Activated naive CD8-positive, alpha-beta T cell treated with anti-CD3 and anti-CD28 coated beads, Interleukin-2, amount 50 U/mL, for 24 hours (primary cell): ENCODE measurements around the gene LILRB2.
"Not testable (repeated sequence)": the region's sequence is repeated elsewhere in the genome, so short reads cannot be mapped to it uniquely, and the experiment has no call there.

Experiments used
- ATAC-seq: fragments of 150-1000 bp; cut with Tn5 transposase; one replicate; pipeline ENCODE4 v1.10.0; 2021
- DNase-seq: peaks from one replicate; pipeline ENCODE4 v3.0.0; 2021
- H3K27ac Mint-ChIP-seq: one replicate; pipeline ENCODE4 v1.8.0; 2021; ENCODE audit warnings: mild to moderate bottlenecking, mixed read lengths
- H3K27me3 Mint-ChIP-seq: one replicate; pipeline ENCODE4 v1.8.0; 2021; ENCODE audit warnings: mixed read lengths
- H3K36me3 Mint-ChIP-seq: one replicate; pipeline ENCODE4 v1.8.0; 2021; ENCODE audit warnings: low read depth, mixed read lengths
- H3K4me1 Mint-ChIP-seq: one replicate; pipeline ENCODE4 v1.8.0; 2021; ENCODE audit warnings: mixed read lengths
- H3K4me3 Mint-ChIP-seq: one replicate; pipeline ENCODE4 v1.8.0; 2021; ENCODE audit warnings: mild to moderate bottlenecking, moderate library complexity, mixed read lengths
- H3K9me3 Mint-ChIP-seq: one replicate; pipeline ENCODE4 v1.8.0; 2021; ENCODE audit warnings: mixed read lengths

Gene LILRB2

DNA sequence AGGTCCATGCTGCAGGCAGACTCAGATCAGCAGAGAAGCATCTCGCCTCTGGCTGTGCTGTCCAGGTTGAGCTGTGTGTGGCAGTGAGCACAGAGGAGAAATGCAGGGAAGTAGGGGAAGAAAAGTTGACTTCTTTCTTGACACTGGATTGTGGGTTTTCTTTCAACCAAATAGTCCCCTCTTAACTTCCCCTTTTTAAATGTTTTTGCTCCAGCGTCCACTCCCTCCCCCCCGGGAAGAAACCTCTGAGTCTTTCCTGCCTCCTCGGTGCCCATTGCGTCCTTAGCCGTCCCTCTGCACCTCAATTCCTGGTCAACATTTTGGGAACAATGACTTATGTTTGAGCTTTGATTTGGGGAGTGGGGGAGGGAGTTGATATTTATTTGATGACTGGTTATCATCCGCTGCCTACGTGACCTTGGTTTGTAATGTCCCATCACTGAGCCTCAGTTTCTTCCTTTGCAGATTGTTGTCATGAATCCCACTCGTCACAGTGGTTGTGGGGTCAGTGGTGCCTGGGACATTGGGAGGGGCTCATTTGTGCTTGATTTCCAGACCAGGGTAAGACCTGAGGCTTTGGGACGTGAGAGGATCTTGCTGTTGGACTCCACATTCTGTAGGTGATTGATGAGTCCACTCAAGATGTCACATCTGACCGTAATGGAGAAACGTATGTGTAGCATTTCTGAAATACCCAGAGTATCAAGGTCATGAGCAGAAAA lies at the start of gene LILRB2:
Gene LILRB2, minus strand, starts transcription at position 104 of the 722 bp plus-strand sequence. CDS start 614 bp downstream, outside the sequence.
- no peak for DNase-seq
- no peak for ATAC-seq
- H3K9me3 Mint-ChIP-seq: no peaks in the 10 kb centered on the region
- peaks cover 29% of the 10 kb centered on the region for H3K27me3 Mint-ChIP-seq
- H3K4me1 Mint-ChIP-seq: peaks cover 19% of the 10 kb centered on the region
- no peak within 1 kb of the TSS for H3K27ac Mint-ChIP-seq
- H3K36me3 Mint-ChIP-seq: no peaks in the 10 kb centered on the region
- H3K4me3 Mint-ChIP-seq: peak within 1 kb of the TSS; percentile 14

DNA sequence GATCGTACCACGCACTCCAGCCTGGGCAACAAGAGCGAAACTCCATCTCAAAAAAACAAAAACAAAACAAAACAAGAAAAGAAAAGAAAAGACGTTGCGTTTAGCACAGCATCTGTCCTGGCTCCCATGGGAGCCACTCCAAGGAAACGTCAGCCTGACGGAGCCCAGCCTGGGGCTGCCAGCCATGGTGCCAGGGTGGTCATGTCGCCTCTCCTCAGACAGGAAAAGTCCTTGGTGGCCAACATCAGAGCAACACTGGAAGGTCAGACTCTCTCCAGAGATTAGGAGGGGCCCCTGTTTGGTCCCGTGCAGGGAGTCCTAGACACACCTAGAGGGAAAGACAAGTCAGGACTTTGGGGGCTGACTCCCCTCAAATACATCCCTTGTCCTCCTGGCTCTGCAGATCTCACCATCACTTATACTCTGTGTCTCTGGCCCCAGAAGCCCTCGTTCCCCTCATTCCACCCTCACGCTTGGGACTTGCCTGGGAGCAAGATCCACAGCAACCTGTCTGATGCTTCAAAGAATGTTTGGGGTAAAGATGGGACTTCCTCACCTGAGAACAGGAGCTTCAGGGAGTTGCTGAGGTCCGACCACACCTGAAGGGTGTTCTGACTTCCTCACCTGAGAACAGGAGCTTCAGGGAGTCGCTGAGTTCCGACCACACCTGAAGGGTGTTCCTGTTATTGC lies 48.7 kb upstream of the LILRB2 start:
- Mint-ChIP-seq H3K27me3 (peaks cover 4% of the 10 kb centered on the region), H3K9me3 (peaks cover 10% of the 10 kb centered on the region), H3K4me3 (no peak overlapping the region), H3K36me3 (no peaks in the 10 kb centered on the region), H3K4me1 (peaks cover 30% of the 10 kb centered on the region), H3K27ac (no peak overlapping the region)
- ATAC-seq (no peak), DNase-seq (no peak)

DNA sequence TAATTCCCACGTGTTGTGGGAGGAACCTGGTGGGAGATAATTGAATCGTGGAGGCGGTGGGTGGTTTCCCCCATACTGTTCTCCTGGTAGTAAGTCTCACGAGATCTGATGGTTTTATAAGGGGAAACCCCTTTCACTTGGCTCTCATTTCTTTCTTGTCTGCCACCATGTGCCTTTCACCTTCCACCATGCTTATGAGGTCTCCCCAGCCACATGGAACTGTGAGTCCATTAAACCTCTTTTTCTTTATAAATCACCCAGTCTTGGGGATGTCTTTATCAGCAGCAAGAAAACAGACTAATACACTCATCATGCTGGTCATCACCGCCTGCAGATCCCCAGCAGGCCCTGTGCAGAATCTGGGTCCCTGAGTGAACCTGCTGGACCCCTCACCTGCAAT lies 47.9 kb upstream of the LILRB2 start:
- not testable (repeated sequence) for DNase-seq, H3K27me3 Mint-ChIP-seq, ATAC-seq, H3K36me3 Mint-ChIP-seq, H3K4me3 Mint-ChIP-seq, H3K27ac Mint-ChIP-seq
- H3K9me3 Mint-ChIP-seq: peaks cover 10% of the 10 kb centered on the region
- peaks cover 30% of the 10 kb centered on the region for H3K4me1 Mint-ChIP-seq

DNA sequence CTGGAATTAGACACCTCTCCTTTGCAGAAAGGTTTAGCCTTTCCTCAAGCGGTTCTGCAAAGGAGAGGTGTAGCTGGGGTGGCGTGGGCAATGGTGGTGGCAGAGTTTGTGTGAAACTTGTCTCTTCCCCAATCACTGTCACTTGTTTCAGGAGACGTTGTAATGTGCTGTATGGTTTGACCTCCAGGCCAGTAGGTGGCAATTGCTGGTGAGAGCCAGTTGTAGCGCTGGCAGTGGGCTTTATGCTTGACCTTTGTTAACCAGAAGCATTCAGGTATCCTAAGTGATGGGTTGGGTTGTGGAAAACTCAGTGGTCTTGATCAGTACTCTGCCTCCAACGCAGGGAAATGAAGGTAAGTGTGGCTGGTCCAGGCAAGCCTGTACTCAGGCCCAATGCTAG lies 44.7 kb upstream of the LILRB2 start:
- H3K4me3 Mint-ChIP-seq: no peak overlapping the region
- H3K9me3 Mint-ChIP-seq: peaks cover 10% of the 10 kb centered on the region
- no peaks in the 10 kb centered on the region for H3K36me3 Mint-ChIP-seq
- peaks cover 6% of the 10 kb centered on the region for H3K27me3 Mint-ChIP-seq
- H3K27ac Mint-ChIP-seq: no peak overlapping the region
- H3K4me1 Mint-ChIP-seq: peaks cover 30% of the 10 kb centered on the region
- DNase-seq: no peak
- ATAC-seq: no peak

DNA sequence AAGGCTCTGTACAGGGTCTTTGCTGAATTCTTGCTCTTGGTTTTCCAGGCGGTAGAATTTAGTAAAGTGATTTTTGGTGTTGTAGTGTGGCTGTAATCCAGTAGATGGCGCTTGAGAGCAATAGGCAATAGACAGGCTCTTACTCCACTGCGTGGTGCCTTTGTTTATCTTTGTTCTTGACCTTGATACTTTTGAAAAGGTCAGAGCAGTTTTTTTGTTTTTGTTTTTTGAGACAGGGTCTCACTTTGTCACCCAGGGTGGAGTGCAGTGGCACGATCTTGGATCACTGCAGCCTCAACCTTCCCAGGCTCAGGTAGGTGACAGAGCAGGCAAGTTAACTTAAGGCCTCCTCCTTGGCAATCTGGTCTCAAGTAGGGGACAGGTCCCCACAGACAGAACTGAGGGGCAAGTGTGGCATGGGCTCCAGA lies 44.3 kb upstream of the LILRB2 start:
- Mint-ChIP-seq H3K4me1 (peaks cover 30% of the 10 kb centered on the region), H3K4me3 (no peak overlapping the region), H3K27ac (no peak overlapping the region), H3K36me3 (no peaks in the 10 kb centered on the region), H3K9me3 (peaks cover 10% of the 10 kb centered on the region), H3K27me3 (peaks cover 6% of the 10 kb centered on the region)
- DNase-seq (peak; percentile 45), ATAC-seq (peak; percentile 52)

DNA sequence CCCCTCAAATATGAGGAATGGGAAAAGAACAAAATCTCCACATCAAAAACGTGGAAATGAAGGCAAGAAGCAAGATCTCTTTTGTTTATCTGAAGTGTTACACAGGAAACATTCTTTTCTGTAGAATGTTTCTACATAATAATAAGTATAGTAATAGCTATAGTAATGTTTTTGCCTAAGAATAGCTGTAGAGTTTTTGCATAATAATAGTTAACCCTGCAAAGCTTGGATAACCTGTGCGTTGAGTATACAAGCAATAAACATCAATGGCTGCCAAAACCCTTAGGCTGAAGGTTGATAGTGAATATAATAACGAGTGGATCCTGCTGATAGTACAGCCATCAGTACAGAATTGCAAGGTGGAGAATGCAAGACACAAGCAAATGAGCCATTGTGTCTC lies 43.2 kb upstream of the LILRB2 start:
- Mint-ChIP-seq H3K36me3 (no peaks in the 10 kb centered on the region), H3K27ac (no peak overlapping the region), H3K9me3 (peaks cover 10% of the 10 kb centered on the region), H3K27me3 (peaks cover 6% of the 10 kb centered on the region), H3K4me1 (peaks cover 28% of the 10 kb centered on the region), H3K4me3 (no peak overlapping the region)
- no peak for DNase-seq
- ATAC-seq: no peak

DNA sequence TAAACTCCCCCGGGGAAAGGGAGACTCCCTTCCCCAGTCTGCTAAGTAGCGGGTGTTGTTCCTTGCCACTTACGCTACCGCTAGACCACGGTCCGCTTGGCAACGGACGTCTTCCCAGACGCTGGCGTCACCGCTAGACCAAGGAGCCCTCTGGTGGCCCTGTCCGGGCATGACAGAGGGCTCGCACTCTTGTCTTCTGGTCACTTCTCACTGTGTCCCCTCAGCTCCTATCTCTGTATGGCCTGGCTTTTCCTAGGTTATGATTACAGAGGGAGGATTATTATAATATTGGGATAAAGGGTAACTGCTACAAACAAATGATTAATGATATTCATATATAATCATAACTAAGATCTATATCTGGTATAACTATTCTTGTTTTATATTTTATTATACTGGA lies 42.0 kb upstream of the LILRB2 start:
- not testable (repeated sequence) for H3K4me3 Mint-ChIP-seq, H3K27ac Mint-ChIP-seq, H3K9me3 Mint-ChIP-seq, H3K36me3 Mint-ChIP-seq, ATAC-seq, DNase-seq, H3K27me3 Mint-ChIP-seq
- H3K4me1 Mint-ChIP-seq: peaks cover 19% of the 10 kb centered on the region

DNA sequence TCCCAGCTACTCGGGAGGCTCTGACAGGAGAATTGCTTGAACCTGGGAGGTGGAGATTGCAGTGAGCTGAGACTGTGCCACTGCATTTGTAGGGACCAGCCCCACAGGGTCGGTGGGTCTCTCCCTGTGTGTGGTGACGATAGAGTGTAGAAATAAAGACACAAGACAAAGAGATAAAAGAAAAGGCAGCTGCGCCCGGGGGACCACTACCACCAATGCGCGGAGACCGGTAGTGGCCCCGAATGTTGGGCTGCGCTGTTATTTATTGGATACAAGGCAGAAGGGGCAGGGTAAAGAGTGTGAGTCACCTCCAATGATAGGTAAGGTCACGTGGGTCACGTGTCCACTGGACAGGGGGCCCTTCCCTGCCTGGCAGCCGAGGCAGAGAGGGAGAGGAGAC lies 41.4 kb upstream of the LILRB2 start:
- not testable (repeated sequence) for H3K9me3 Mint-ChIP-seq, DNase-seq, H3K36me3 Mint-ChIP-seq, H3K27ac Mint-ChIP-seq, ATAC-seq, H3K4me3 Mint-ChIP-seq, H3K27me3 Mint-ChIP-seq
- peaks cover 16% of the 10 kb centered on the region for H3K4me1 Mint-ChIP-seq

DNA sequence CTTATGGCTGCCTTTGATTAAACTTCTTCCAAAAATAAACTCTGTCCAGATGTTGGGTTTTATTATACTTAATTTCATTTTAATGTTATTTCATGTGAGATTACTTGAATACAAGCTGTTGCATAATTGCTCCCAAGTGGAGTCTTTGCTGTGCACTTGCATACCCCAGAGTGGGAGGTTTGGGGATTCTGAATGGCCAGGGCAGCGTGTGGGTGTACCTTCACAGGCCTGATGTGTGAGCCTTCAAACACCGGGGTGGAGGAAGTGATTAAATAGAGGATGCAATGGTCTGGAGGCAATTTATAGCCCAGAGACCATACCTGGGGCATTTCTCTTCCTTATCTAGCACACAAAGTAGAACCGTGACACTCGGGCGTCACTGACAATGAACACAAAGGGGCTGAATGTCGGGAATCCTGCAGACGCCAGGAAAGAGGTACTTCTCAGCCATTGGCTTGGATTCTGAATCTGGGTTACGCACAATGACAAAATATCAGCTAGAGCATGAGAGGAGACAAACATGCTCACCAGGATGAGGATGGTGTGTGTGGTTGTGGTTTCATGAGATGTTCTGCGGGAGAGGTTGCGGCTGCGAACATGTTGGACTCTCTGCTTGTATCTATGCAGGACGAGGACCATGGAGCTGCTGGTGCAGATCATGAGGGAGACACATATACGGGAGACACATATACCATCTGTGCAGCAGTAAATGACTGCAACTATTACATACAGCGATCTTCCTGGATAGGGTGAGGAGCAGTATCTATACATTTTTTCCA lies 39.2 kb upstream of the LILRB2 start:
- H3K4me3 Mint-ChIP-seq: no peak overlapping the region
- DNase-seq: no peak
- H3K9me3 Mint-ChIP-seq: no peaks in the 10 kb centered on the region
- ATAC-seq: no peak
- H3K36me3 Mint-ChIP-seq: no peaks in the 10 kb centered on the region
- H3K4me1 Mint-ChIP-seq: peaks cover 2% of the 10 kb centered on the region
- H3K27ac Mint-ChIP-seq: no peak overlapping the region
- H3K27me3 Mint-ChIP-seq: peaks cover 9% of the 10 kb centered on the region

DNA sequence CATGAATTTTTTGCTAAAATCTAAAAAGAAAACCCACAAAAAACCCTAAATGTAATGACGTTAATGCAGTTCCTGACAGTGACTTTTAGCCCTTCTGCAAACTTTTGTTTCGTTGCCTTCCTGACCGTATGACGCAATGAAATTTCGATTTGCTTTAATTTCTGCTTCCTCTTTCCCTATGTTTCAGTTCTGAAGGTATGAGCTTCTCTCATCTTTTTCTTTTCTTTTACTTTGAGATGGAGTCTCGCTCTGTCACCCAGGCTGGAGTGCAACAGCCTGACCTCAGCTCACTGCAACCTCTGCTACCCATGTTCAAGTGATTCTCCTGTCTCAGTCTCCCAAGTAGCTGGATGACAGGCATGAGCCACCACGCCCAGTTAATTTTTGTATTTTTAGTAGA lies 38.1 kb upstream of the LILRB2 start:
- DNase-seq: no peak
- Mint-ChIP-seq H3K9me3 (no peaks in the 10 kb centered on the region), H3K27me3 (peaks cover 4% of the 10 kb centered on the region), H3K4me1 (no peaks in the 10 kb centered on the region), H3K36me3 (no peaks in the 10 kb centered on the region), H3K27ac (no peak overlapping the region), H3K4me3 (no peak overlapping the region)
- no peak for ATAC-seq

DNA sequence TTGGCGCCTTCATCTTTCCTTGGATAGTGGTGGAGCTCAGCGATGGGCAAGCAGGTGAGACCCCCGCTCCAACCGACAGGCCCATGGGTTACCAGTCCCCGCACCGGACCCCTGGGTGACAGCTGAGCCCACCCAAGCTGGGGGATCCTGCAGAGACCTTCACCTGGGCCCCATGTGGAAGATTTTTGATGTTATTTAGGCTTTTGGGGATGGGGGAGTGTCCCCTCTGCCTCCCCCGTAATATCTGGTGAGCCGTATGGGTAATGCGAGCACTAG lies 37.0 kb upstream of the LILRB2 start:
- ATAC-seq (no peak), DNase-seq (no peak)
- Mint-ChIP-seq H3K4me3 (no peak overlapping the region), H3K9me3 (no peaks in the 10 kb centered on the region), H3K4me1 (no peaks in the 10 kb centered on the region), H3K27ac (no peak overlapping the region), H3K36me3 (no peaks in the 10 kb centered on the region), H3K27me3 (peaks cover 9% of the 10 kb centered on the region)

DNA sequence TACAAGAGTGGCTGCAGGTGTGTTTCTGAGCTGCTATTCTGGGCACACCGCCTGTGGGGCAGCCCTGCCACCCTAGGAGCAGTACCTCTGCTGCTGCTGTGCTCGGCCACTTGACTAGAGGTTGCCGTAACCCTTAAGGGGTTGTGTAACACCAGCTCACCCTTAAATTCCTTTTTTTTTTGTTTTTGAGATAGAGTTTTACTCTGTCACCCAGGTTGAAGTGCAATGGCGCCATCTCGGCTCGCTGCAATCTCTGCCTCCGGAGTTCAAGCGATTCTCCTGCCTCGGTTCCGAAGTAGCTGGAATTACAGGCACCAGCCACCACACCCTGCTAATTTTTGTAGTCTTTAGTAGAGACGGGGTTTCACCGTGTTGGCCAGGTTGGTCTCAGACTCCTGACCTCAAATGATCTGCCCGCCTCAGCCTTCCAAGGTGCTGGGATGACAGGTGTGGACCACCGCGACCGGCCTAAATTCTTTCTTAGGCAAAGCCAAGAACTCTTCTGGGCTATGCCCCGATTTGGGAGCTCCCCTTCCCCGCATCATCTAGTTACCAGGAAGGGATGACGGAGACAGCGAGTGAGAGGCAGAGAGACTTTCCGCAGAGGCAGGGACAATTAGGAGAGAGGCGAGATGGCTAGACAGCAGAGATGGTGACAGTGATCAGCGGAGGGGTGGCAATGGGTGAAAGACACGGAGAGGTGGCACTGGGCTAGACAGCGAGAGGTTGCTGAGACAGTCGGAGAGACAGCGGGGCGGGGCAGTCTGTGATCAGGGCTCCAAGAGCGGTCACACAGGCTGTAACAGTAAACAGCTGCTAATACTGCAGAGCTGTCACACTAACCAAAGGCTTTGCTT lies 36.4 kb upstream of the LILRB2 start:
- Mint-ChIP-seq H3K27me3 (peaks cover 14% of the 10 kb centered on the region), H3K4me1 (no peaks in the 10 kb centered on the region), H3K36me3 (no peaks in the 10 kb centered on the region), H3K27ac (peak overlapping the region; percentile 41), H3K9me3 (no peaks in the 10 kb centered on the region), H3K4me3 (no peak overlapping the region)
- ATAC-seq (no peak), DNase-seq (no peak)

DNA sequence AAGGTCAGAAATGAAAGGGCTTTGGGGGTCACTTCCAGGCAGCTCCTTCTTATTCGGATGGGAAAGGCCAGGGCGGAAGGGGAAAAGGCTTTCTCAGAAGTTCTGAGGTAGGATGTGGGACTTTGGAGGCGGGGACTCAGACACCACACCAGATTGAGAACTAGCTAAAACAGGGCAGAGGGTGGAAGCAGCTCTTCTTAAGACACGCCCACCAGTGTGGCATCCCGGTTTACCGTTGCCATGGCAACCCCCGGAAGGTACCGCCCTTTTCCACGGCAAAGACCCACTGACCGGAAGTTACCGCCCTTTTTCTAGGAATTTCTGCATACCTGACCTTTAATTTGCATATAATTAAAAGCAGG lies 35.8 kb upstream of the LILRB2 start:
- Mint-ChIP-seq H3K9me3 (no peaks in the 10 kb centered on the region), H3K4me1 (no peaks in the 10 kb centered on the region), H3K36me3 (no peaks in the 10 kb centered on the region), H3K27me3 (peaks cover 16% of the 10 kb centered on the region), H3K27ac (no peak overlapping the region), H3K4me3 (no peak overlapping the region)
- DNase-seq (no peak), ATAC-seq (no peak)

DNA sequence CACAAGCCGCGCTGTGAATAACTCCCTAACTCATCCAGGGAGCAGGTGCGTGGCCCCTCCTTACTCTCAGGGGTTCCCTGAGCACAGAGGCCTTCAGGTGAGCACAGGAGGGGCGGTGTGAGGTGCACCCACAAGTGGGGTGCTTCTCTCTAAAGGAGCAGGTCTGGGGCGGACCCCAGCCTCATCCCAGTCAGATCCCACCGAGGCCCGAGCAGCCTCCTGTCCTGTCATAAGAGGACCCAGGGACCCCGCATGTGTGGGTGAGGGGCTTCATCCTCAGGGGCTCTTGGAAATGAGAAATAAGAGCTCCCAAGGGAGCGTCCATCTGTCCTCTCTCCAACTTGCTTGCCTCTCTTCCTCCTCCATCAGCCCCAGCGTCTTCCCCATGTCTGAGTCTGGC lies 35.0 kb upstream of the LILRB2 start:
- no peaks in the 10 kb centered on the region for H3K4me1 Mint-ChIP-seq
- peaks cover 19% of the 10 kb centered on the region for H3K27me3 Mint-ChIP-seq
- H3K9me3 Mint-ChIP-seq: no peaks in the 10 kb centered on the region
- DNase-seq (no peak), ATAC-seq (no peak)
- H3K27ac Mint-ChIP-seq: no peak overlapping the region
- no peaks in the 10 kb centered on the region for H3K36me3 Mint-ChIP-seq
- H3K4me3 Mint-ChIP-seq: no peak overlapping the region
